GM19193 (cell line): ENCODE measurements around the gene PTPRCAP.

Experiments
- POLR2A ChIP-seq: IDR thresholded peaks from 4 replicates; pipeline ENCODE4 v1.6.1; 2011; ENCODE audit not compliant: insufficient read depth, insufficient read length; ENCODE audit errors: extremely low read depth

PTPRCAP gene

DNA sequence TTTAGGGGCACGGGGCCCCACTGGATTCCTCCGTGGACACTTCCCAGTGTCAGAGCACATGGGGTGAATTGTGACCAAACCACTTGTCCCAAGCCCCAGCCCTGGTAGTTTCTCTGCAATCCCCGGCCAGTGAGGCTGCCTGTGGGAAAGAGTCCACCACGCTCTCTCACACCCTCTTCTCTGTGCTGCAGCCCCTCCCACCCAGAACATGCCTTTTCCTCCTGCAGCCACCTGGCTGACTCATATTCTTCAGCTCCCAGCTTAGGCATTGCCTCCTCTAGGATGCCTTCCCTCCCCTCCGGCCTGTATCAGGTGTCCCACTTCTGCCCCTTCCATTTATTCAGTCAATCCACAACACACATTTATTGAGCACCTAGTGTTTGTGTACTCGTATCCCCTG is 14.6 kb downstream of the PTPRCAP start:
- TF ChIP-seq POLR2A, result no peak

DNA sequence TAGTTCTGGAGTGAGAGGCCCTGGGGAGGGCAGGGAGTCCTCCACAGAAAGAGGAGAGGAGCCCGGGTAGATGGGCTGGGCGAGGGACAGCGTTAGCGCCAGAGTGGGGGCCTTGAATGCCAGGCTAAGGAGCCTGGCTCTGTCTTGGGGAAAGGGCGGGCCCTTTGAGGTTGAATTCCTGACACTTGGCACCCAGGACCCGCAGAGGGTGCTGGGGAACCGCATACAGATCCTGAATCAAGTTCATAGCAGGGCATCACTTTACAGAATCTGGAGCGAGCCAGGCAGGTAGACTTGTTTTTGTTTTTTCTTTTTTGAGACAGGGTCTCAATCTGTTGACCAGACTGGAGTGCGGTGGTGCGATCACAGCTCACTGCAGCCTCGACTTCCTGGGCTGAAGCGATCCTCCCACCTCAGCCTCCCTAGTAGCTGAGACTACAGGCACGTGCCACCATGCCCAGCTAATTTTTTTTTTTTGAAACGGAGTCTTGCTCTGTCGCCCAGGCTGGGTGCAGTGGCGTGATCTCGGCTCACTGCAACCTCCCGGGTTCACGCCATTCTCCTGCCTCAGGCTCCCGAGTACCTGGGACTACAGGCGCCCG is 16.0 kb downstream of the PTPRCAP start:
- no peak for TF ChIP-seq POLR2A

DNA sequence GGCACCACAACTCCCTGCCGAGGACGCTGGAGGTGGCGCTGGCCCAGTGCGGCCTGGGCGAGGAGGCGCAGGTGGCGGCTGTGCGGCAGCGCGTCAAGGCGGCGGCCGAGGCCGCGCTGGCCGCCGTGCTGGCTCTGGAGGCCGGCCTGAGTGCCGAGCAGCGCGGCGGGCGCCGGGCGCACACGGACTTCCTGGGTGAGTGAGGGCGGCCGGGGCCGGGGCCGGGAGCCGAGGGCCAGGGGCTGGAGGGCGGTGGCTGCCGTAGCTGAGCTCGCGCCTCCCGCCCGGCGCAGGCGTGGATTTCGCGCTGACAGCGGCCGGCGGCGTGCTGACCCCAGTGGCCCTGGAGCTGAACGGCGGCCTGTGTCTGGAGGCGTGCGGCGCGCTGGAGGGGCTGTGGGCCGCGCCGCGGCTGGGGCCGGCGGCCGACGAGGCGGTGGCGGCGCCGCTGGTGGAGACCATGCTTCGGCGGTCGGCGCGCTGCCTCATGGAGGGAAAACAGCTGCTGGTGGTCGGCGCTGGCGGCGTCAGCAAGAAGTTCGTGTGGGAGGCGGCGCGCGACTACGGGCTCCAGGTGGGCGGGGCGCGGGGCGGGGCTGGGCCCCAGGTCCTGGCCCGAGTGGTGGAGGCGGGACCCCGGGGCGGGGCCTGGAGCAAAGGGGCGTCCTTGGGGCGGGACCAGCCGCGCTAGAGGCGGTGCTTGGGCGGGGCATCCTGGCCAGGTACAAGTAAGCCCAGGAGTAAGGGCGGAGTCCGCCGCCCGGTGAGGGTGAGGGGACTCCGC is 16.6 kb downstream of the PTPRCAP start:
- no peak for TF ChIP-seq POLR2A

DNA sequence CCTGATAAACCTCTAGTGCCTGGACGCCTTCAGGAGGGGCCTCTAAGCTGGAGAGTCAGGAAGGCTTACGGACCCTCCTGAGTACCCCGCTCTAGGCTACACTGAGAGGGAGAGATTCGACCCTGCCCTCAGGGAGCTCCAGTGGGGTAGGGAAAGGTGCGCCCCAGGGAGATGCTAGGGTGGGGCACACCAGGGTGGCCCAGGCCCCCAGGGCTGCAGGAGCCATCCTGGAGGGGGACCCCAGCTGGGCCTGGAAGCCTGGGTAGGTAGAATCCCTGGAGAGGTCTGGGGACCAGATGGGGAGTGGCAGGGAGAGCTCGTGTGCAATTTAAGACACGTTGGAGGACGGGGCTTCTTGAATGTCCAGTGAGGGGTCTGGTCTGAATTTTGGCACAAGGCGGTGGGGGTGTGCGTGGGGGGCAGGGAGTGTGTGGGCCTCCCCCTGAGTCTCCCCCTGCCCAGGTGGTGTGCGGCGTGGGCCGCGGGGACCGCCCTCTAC is 17.3 kb downstream of the PTPRCAP start:
- no peak for TF ChIP-seq POLR2A

DNA sequence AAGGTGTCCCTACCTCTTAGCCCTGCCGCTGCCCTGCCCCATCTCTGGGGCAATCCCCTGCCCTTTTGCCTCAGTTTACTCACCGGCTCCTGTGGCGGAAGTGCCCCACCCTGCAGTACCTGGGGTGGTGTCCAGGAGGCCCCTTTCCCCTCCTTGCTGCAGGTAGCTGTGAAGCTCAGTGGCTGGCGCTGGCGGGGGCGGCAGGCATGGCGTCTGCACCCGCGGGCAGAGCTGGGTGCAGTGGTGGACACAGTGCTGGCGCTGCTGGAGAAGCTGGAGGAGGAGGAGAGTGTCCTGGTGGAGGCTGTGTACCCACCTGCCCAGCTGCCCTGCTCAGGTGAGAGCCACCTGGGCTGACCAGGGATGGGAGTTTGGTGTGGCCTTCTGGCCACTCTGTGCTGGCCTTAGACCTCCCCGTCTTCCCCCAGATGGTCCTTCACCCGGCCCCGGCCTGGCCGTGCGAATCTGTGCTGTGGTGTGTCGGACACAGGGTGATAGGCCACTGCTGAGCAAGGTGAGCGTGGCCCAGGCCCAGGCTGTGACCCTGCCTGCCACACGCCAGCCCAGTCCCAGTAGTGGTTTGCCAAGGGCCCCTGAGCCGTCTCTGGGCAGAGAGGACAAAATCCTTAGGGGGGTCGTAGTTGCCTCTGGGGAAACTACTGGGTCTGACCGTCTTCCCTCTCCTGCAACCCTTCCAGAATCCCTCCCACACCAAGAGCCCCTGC is 18.0 kb downstream of the PTPRCAP start:
- no peak for TF ChIP-seq POLR2A

DNA sequence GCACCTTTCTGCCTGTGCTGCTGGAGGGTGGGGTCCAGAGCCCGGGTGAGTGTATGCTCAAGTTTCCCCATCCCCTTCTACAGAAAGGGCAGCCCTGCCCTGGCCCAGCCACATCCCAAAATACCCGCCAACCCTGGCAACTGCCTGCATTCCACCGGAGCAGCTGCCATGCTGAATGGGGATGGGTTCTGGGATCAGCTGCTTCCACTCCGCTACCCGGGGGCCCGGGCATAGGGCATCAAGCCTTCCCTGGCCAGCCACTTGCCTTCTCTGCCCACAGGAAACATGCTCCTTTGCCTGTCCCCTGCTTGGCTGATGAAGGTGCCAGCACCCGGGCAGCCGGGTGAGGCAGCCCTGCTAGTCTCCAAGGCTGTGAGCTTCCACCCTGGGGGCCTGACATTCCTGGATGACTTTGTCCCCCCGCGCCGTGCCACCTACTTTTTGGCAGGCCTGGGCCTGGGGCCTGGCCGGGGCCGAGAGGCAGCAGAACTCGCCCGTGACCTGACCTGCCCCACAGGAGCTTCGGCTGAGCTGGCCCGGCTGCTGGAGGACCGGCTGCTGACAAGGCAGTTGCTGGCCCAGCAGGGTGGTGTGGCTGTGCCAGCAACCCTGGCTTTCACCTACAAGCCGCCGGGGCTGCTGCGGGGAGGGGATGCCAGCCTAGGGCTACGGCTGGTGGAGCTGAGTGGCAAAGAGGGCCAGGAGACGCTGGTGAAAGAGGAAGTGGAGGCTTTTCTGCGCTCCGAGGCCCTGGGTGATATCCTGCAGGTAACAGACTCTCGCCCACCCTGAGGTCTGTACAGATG is 18.8 kb downstream of the PTPRCAP start:
- no peak for TF ChIP-seq POLR2A

DNA sequence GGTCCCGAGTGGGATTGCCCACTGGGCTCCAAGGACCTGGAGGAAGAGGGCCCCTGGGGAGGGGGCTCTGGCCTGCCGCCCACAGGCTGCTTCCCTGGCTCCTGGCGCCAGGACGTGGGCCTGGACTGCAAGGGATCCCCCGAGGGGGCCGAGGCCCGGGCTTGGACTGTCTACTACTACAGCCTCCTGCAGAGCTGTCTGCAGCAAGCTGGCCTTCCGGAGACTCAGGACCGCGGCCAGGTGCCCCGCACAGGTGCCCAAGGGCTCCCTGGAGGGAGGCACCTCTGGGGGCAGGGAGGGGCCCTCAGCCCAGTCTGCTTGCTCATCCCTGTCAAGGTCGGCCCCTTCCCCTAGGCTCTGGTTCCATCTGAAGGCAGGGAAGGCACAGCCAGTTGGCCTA is 20.1 kb downstream of the PTPRCAP start:
- no peak for TF ChIP-seq POLR2A

DNA sequence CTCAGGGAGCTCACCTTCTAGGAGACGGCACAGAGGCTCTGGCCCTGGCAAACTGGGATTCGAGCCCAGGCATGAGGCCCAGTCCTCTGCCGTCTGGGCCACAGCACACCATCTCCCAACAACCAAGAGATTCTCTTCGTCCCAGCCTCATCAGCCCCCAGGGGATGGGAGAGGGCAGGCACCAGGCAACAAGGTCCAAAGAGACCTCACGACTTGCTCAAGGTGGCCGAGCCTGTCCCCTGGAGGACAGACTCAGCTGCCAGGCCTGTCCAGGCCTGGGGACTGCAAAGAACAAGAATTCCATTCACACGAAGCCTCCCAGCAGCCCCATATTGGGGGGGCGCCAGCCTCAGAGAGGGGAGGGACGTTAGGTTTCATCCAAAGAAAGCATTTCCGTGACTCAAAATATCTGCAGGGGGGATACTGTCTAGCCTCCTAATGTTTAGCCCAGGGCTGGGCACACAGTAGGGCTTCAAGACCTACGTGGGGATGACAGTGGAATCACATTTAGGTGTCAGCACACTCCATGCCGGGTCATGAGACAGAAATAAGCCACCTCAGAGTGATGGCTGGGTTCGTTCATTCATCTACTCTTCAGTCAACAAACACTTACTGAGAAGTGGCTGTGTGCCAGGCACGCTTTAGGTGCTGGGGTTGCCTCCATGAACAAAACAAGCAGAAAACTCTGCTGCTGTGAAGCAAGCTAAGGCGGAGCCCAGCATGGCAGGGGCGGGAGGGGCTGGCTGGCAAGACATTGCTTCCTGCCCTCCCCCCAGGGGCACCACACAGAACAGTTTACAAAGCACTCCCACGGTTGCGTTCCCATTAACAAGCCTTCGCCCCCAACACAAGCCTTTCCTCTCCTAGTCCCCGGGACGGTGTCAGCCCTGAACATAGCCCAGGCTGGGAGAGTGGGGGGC is 20.8 kb downstream of the PTPRCAP start:
- TF ChIP-seq POLR2A, result no peak

DNA sequence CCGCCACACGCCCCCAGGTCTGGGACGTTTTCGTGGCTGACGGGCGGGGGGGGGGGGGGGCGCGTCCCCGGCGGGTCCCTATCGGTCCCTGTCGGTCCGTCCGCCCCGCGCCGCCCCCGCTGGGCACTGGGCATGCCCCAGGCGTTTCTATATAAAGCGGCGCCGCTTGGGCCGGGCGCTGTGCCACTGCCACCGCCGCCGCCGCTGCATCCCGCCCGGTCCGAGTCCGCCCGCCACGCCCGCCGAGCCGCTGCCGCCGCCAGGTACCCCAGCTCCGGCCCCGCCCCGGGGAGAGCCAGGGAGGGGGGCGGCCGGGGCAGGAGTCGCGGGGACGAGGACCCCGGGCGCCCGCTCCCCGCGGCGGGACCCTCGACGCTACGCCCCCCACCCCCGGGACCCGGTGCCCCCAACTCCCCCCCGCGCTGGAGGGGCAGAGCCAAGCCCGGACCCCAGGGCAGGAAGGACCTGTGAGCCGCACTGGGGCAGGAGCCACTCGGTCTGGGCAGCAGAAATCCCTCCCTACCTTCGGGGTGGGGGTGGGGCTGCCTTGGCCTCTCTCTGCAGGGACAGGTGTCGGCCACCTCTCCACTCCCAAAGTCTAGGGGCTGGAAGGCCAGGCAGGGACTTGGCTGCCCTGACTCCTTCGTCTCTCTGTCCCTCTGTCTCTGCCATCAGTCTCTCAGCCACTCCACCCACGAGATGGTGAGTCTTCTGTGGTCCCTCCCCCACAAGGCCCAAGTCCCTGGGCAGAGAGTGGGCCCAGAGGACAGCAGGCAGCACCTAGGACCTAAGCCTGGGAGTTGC is 21.8 kb downstream of the PTPRCAP start, which contains the start of gene CARNS1:
Gene CARNS1 (plus strand): TSS at position 178 of the 804 bp plus-strand sequence. CDS start 522 bp downstream, at position 700.
- TF ChIP-seq POLR2A, result no peak

DNA sequence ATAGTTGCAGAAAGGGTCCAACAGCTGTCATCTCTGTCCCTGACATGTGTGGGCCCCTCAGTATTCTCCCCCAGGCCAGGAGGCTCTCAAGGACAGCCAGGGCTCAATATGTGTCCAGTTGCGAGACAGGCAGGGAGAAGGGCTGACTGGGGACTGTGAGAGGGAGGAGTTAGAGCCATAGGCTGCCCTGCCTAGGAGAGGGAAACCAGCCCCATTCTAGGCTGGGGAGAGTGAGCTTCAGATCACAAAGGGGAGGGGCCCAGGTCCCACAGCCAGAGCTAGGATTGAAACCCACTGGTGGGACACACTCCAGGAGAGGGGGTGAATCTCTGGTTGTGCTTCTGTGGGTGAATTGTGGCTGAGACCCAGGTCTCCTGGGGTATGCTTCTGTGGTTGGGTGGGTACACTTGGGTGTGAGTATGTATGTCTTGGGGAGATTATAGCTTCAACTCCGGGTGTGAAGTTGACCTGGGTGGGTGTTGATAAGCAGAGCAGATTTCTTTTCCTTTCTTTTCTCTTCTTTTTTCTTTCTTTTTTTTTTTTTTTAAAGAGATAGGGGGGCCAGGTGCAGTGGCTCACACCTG is 24.1 kb downstream of the PTPRCAP start:
- no peak for TF ChIP-seq POLR2A

DNA sequence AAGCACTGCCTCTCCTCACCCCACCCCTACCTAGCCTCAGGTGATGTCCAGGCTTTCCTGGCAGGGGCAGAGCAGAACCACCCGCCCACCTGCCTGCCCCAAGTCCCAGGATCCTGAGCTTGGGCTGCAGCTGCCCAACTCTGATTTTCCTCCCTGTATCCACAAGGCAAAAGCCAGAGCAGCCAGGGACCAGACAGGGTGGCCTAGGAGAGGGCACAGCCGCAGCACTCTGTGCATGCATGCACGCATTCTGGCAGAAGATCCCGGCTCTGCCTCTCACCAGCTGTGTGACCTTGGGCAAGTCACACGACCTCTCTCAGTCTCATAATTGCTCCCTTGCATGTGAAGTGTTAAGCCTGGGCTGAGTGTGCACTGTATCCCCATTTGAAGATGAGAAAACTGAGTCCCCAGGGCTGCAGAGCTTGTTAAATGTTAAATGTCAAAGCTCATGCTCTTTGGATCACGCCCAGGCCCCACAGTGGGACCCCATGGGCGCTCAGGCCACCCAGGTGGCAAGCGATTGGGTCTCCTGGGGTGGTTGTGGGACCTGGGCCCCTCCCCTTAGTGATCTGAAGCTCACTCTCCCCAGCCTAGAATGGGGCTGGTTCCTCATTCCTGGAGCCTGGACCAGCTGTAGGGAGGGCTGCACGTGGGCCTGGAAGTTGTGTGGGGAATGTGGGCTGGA is 24.8 kb downstream of the PTPRCAP start:
- TF ChIP-seq POLR2A, result no peak

DNA sequence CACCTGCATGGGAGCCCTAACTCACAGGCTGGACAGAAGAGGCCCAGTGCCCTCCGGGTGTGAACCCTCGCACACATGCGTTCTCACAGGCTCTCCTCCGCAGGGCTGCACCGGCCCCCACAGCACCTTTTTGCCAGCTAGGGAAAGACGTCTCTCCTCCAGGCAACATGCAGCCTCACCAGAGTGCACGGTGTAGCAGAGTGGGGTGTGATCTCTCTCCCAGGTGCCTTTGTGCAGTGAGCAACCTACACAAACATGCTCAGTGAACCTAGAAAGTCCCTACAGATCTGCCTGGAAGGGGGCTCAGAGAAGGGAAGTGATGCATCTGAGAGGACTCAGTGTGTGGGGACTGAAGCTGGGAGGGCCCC is 25.7 kb downstream of the PTPRCAP start:
- no peak for TF ChIP-seq POLR2A

DNA sequence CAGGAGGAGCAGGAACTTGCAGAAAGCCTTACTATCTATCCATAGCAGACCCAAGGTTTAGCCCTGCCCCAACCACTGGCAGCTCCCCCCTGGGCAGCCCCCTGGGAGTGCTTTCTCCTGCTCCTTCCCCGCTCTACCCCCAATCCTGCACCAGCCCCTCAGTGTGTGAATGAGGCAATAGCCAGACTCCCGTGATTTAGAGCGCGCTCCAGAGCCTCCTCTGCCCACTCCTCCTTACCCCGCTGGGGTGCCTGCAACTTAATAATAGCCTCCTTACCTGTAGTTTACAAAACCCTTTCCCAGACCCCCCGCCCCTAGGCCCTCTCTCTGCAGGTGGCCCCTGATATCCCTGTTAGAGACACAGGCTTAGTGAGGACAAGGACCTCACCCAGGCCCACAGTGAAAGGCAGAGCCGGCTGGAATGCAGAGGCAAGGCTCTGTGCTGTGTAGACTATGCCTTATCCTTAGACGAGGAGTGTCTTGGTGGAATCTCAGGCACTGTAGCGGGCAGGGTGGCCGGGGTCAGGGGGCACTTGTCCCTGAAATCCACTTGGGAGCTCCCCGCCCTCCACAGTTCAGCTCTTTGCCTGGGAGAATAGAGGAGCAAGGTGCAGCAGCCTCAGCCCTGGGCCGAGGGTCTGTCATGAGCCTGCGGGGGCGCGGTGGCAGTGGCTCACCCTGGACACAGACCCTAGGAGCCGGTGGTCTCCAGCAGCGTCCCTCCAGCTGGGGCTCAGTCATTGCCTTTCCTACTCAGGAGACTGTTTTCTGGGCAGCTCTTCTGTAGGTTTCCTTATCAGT is 26.3 kb downstream of the PTPRCAP start:
- no peak for TF ChIP-seq POLR2A
